Esophagus muscularis mucosa (tissue), 3 donors: Measurements from ENCODE around the gene MPHOSPH6.

Experiments
- CTCF ChIP-seq, 3 experiments: fragments of 200-600 bp in 2 of 3; fragments of 450-650 bp in 1 of 3; sonication (generic) in 2 of 3; IDR thresholded peaks; one replicate each; pipeline ENCODE4 v1.5.1; 2017 to 2019; ENCODE audit warnings: antibody characterized with exemption in 3 of 3, mild to moderate bottlenecking in 2 of 3, moderate library complexity in 1 of 3
- POLR2A ChIP-seq: fragments of 450-650 bp; IDR thresholded peaks from one replicate; pipeline ENCODE4 v1.6.1; 2017; ENCODE audit warnings: antibody characterized with exemption, moderate library complexity, mild to moderate bottlenecking, low read depth

DNA sequence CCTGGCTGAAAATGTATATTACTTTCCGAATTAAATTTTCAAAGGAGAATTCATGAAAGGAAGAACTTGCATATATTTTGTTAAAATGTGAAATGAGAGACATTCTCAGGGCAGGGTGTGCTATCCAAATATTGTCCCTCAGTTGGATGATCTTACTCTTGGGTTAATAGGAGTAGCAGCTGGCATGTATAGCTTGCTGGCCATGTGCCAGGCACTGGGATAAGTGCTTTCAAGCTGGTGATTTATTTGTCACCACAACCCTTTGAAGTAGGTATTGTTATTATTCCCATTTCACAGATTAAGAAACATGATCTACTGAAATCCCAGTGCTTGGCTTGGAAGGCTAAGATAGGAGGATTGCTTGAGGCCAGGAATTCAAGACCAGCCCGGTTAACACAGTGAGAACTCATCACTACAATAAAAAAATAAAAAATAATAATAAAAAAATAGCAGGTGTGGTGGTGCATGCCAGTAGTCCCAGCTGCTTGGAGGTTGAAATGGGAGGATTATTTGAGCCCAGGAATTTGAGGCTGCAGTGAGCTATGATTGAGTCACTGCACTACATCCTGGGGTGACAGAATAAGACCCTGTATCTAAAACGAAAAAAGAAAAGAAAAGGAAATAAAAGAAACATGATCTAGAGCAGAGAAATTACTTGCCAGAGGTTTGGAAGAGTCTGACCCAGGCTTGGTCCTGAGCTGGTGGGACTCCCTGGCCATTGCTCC, 11.6 kb upstream of the MPHOSPH6 start:
- TF ChIP-seq CTCF (IDR thresholded peaks at IDR 0.05) (no peak), POLR2A (no peak)
